GM12878 (cell line): ENCODE data around the gene TSEN34. TPM values are rescaled to one million over a fixed set of nuclear protein-coding genes. Genes with fewer than 3 reads are reported as not detected.

Experiments
- ATAC-seq: fragments of 200-7000 bp; cut with Tn5 transposase; 3 replicates; pipeline ENCODE4 v1.9.1; 2020; ENCODE audit warnings: mild to moderate bottlenecking, moderate library complexity
- BruUV-seq: library from RNA; stranded (reverse); fragments of 400-500 nt; replicated peaks from 2 replicates; lab custom pipeline; 2021; lab: Mats Ljungman, UMichigan
- CTCF ChIA-PET: fragments of 300-600 bp; sonication (Branson Sonifier 250); formaldehyde crosslinking; extraction: SDS; loops from one replicate; lab custom pipeline; 2021; ENCODE audit warnings: inconsistent platforms; lab: Yijun Ruan, JAX
- POLR2A ChIA-PET: fragments of 350-600 bp; formaldehyde crosslinking; extraction: SDS; loops from one replicate; lab custom pipeline; 2021; ENCODE audit warnings: inconsistent platforms; lab: Charles Lee
- RAD21 ChIA-PET: fragments of 300-600 bp; sonication (Branson Sonifier 250); formaldehyde crosslinking; loops from one replicate; lab custom pipeline; 2023; ENCODE audit warnings: antibody characterized with exemption; ENCODE audit not compliant: unreplicated experiment; lab: Charles Lee
- SMC1A ChIA-PET: fragments of 300-600 bp; sonication (Branson Sonifier 250); formaldehyde crosslinking; loops from one replicate; lab custom pipeline; 2023; ENCODE audit not compliant: unreplicated experiment, uncharacterized antibody; lab: Charles Lee
- DNase-seq: peaks from one replicate; pipeline ENCODE4 v3.0.0-alpha.2; 2011; ENCODE audit warnings: low read depth, low spot score
- FAIRE-seq: peaks from 3 replicates; lab custom pipeline; 2011; peaks lifted over from hg19 to GRCh38; lab: Jason Lieb, UNC
- H2AFZ ChIP-seq: 2 replicates; pipeline ENCODE4 v1.6.0; 2011; ENCODE audit warnings: low read depth, low read length, control low read depth; ENCODE audit not compliant: control insufficient read depth
- H3K27ac ChIP-seq: 2 replicates; pipeline ENCODE4 v1.5.1; 2011; ENCODE audit warnings: control low read depth; ENCODE audit not compliant: control insufficient read depth, insufficient read depth
- H3K27me3 ChIP-seq, 2 experiments: replicated peaks in 1 of 2; 2 replicates each; pipeline versions ENCODE4 v1.6.0 to v1.6.1; 2011; ENCODE audit warnings: low read length in 1 of 2; ENCODE audit not compliant: control insufficient read depth in 2 of 2, insufficient read depth in 2 of 2
- H3K36me3 ChIP-seq, 2 experiments: 2 replicates each; pipeline ENCODE4 v1.5.1; 2011; ENCODE audit warnings: low read length in 1 of 2; ENCODE audit not compliant: control insufficient read depth in 2 of 2, insufficient read depth in 2 of 2
- H3K4me1 ChIP-seq: 2 replicates; pipeline ENCODE4 v1.6.1; 2011; ENCODE audit warnings: mild to moderate bottlenecking, low read length, moderate library complexity, mixed read lengths; ENCODE audit not compliant: control insufficient read depth, insufficient read depth
- H3K4me2 ChIP-seq: 2 replicates; pipeline ENCODE4 v1.6.0; 2011; ENCODE audit warnings: control low read depth; ENCODE audit not compliant: control insufficient read depth, insufficient read depth
- H3K4me3 ChIP-seq: fragments of 200-600 bp; sonication (generic); 2 replicates; pipeline ENCODE4 v1.5.1; 2016
- H3K79me2 ChIP-seq: 2 replicates; pipeline ENCODE4 v1.6.0; 2011; ENCODE audit warnings: low read length; ENCODE audit not compliant: control insufficient read depth, insufficient read depth
- H3K9ac ChIP-seq: 2 replicates; pipeline ENCODE4 v1.8.0; 2011; ENCODE audit warnings: low read length, control low read depth, mixed read lengths; ENCODE audit not compliant: control insufficient read depth, insufficient read depth
- H3K9me3 ChIP-seq: replicated peaks from 3 replicates; pipeline ENCODE4 v1.5.1; 2011; ENCODE audit warnings: mild to moderate bottlenecking, low read length; ENCODE audit not compliant: control insufficient read depth, insufficient read depth
- H4K20me1 ChIP-seq: 2 replicates; pipeline ENCODE4 v1.6.0; 2011; ENCODE audit not compliant: control insufficient read depth, insufficient read depth
- BCL11A ChIP-seq: IDR thresholded peaks from 2 replicates; pipeline ENCODE4 v1.6.1; 2011; ENCODE audit warnings: low read depth, low read length
- HDAC2 ChIP-seq: fragments of 200-600 bp; sonication (generic); IDR thresholded peaks from 2 replicates; pipeline ENCODE4 v1.6.1; 2017
- MLLT1 ChIP-seq: fragments of 450-650 bp; IDR thresholded peaks from 2 replicates; pipeline ENCODE4 v1.6.1; 2016; ENCODE audit warnings: mild to moderate bottlenecking
- NBN ChIP-seq: fragments of 450-650 bp; IDR thresholded peaks from 2 replicates; pipeline ENCODE4 v1.6.1; 2016
- PAX8 ChIP-seq: fragments of 450-650 bp; IDR thresholded peaks from 2 replicates; pipeline ENCODE4 v1.6.1; 2017; ENCODE audit warnings: mild to moderate bottlenecking, moderate library complexity
- POLR2A ChIP-seq: IDR thresholded peaks from 2 replicates; pipeline ENCODE4 v1.6.1; 2011; ENCODE audit warnings: low read depth, mild to moderate bottlenecking, low read length
- RFX5 ChIP-seq: IDR thresholded peaks from 2 replicates; pipeline ENCODE4 v1.6.1; 2011; ENCODE audit warnings: low read depth, low read length, improper control_type of control experiment
- STAT3 ChIP-seq: IDR thresholded peaks from 2 replicates; pipeline ENCODE4 v1.6.1; 2011; ENCODE audit warnings: low read depth, low read length, improper control_type of control experiment
- TCF12 ChIP-seq: IDR thresholded peaks from 2 replicates; pipeline ENCODE4 v1.6.1; 2011; ENCODE audit warnings: low read depth, mild to moderate bottlenecking, low read length
- ZBTB11 ChIP-seq: fragments of 450-650 bp; formaldehyde crosslinking; IDR thresholded peaks from 2 replicates; pipeline ENCODE4 v1.5.0; 2022; ENCODE audit warnings: mild to moderate bottlenecking, missing genetic modification characterization
- WGBS: methylation state at CpG from one replicate; pipeline ENCODE4 v1.1.6; 2016; ENCODE audit warnings: low lambda C conversion rate; ENCODE audit not compliant: insufficient replicate concordance, insufficient coverage; ENCODE audit errors: missing lambda C conversion rate; 5-methylcytosine and 5-hydroxymethylcytosine counted together
- in situ Hi-C: fragments of 300-500 bp; cut with MboI; formaldehyde crosslinking; loops from 9 replicates; pipeline ENCODE4 v1.14.3; 2018; ENCODE audit warnings: mixed read lengths
- intact Hi-C: fragments of 100-400 bp; cut with micrococcal nuclease; formaldehyde crosslinking; loops from one replicate; pipeline ENCODE4 v1.14.2; 2022; ENCODE audit not compliant: unreplicated experiment
- polyA plus RNA-seq, 11 experiments: library from polyadenylated mRNA; depleted of rRNA in 4 of 11; unstranded in 6 of 11; stranded (reverse) in 5 of 11; fragments of >200 nt; fragmentation: Nextera tagmentation in 4 of 11; fragmentation: Illumina TruSeq in 1 of 11; extraction: Ambion mirVana in 4 of 11; extraction: Trizol in 1 of 11; gene quantifications; 1 replicate in 1 of 11; 2 replicates in 10 of 11; pipeline versions ENCODE4 v1.2.1 to v1.2.3, GENCODE V29; 2011 to 2016; ENCODE audit warnings: inconsistent platforms in 2 of 11, missing spikeins in 2 of 11, low read depth in 1 of 11
- total RNA-seq, 4 experiments: library from RNA; depleted of rRNA in 3 of 4; stranded (reverse); fragments of >200 nt in 3 of 4; fragmentation: Illumina TruSeq in 1 of 4; extraction: Trizol in 1 of 4; gene quantifications; 2 replicates each; pipeline versions ENCODE4 v1.2.1 to v1.2.3, GENCODE V29; 2013 to 2021
- TF ChIP-seq, protein P1 (sequence below): fragments of 450-650 bp; IDR thresholded peaks from 2 replicates; pipeline ENCODE4 v1.6.1; 2018; ENCODE audit warnings: mild to moderate bottlenecking, low read depth, moderate library complexity; ENCODE audit not compliant: partially characterized antibody
- TF ChIP-seq, protein P2 (sequence below): fragments of 450-650 bp; conservative IDR thresholded peaks from 2 replicates; pipeline ENCODE4 v1.6.1; 2017; ENCODE audit warnings: mild to moderate bottlenecking, moderate library complexity
- TF ChIP-seq, protein P3 (sequence below): fragments of 150-350 bp; IDR thresholded peaks from 2 replicates; pipeline ENCODE4 v1.6.1; 2014; ENCODE audit warnings: mild to moderate bottlenecking, low read depth, low read length

TSEN34 gene
- total and polyA plus RNA-seq, 10 of the 15 experiments (the other 5 are each of a cell fraction or from before 2014, with no cell fraction given), result 1.0 to 35.9 (median 16.8) TPM

GRCh38 chr19:54183431-54183830 lies 7.7 kb upstream of the TSEN34 start (continued):
- TF ChIP-seq, protein P1, sequence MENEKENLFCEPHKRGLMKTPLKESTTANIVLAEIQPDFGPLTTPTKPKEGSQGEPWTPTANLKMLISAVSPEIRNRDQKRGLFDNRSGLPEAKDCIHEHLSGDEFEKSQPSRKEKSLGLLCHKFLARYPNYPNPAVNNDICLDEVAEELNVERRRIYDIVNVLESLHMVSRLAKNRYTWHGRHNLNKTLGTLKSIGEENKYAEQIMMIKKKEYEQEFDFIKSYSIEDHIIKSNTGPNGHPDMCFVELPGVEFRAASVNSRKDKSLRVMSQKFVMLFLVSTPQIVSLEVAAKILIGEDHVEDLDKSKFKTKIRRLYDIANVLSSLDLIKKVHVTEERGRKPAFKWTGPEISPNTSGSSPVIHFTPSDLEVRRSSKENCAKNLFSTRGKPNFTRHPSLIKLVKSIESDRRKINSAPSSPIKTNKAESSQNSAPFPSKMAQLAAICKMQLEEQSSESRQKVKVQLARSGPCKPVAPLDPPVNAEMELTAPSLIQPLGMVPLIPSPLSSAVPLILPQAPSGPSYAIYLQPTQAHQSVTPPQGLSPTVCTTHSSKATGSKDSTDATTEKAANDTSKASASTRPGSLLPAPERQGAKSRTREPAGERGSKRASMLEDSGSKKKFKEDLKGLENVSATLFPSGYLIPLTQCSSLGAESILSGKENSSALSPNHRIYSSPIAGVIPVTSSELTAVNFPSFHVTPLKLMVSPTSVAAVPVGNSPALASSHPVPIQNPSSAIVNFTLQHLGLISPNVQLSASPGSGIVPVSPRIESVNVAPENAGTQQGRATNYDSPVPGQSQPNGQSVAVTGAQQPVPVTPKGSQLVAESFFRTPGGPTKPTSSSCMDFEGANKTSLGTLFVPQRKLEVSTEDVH, result no peak
- TF ChIP-seq POLR2A (no peak), ZBTB11 (CRISPR knock-in tag) (no peak)
- TF ChIP-seq, all 136 proteins: peak for 0

GRCh38 chr19:54186351-54186750 lies 4.8 kb upstream of the TSEN34 start:
- Histone ChIP-seq H3K4me1 (peaks cover 7% of the 10 kb centered on the region), H3K36me3 (no peaks in the 10 kb centered on the region), H3K4me3 (no peak overlapping the region), H3K4me2 (no peak overlapping the region), H3K9ac (no peak overlapping the region), H3K9me3 (no peaks in the 10 kb centered on the region), H3K79me2 (peaks cover 8% of the 10 kb centered on the region), H3K27me3 (no peaks in the 10 kb centered on the region), H3K27ac (no peak overlapping the region), H2AFZ (no peak overlapping the region), H4K20me1 (no peaks in the 10 kb centered on the region)
- in situ Hi-C loops, result no loop called here
- SMC1A ChIA-PET, result no interaction called here
- BruUV-seq, result TSS peak; percentile 37
- ATAC-seq (no peak), FAIRE-seq (no peak), DNase-seq (no peak)
- CTCF ChIA-PET, result interaction anchor here (3.9 kb wide), 1 partner anchor 46 kb away, joined by 17 read pairs; no protein-coding TSS in a partner anchor
- RAD21 ChIA-PET, result no interaction called here
- 89% methylated on average over 8 of the region's 8 CpGs for WGBS
- POLR2A ChIA-PET, result no interaction called here
- intact Hi-C loops, result no loop called here
- TF ChIP-seq, protein P2, sequence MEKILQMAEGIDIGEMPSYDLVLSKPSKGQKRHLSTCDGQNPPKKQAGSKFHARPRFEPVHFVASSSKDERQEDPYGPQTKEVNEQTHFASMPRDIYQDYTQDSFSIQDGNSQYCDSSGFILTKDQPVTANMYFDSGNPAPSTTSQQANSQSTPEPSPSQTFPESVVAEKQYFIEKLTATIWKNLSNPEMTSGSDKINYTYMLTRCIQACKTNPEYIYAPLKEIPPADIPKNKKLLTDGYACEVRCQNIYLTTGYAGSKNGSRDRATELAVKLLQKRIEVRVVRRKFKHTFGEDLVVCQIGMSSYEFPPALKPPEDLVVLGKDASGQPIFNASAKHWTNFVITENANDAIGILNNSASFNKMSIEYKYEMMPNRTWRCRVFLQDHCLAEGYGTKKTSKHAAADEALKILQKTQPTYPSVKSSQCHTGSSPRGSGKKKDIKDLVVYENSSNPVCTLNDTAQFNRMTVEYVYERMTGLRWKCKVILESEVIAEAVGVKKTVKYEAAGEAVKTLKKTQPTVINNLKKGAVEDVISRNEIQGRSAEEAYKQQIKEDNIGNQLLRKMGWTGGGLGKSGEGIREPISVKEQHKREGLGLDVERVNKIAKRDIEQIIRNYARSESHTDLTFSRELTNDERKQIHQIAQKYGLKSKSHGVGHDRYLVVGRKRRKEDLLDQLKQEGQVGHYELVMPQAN, result no peak
- TF ChIP-seq, protein P3, sequence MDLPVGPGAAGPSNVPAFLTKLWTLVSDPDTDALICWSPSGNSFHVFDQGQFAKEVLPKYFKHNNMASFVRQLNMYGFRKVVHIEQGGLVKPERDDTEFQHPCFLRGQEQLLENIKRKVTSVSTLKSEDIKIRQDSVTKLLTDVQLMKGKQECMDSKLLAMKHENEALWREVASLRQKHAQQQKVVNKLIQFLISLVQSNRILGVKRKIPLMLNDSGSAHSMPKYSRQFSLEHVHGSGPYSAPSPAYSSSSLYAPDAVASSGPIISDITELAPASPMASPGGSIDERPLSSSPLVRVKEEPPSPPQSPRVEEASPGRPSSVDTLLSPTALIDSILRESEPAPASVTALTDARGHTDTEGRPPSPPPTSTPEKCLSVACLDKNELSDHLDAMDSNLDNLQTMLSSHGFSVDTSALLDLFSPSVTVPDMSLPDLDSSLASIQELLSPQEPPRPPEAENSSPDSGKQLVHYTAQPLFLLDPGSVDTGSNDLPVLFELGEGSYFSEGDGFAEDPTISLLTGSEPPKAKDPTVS, result no peak
- TF ChIP-seq NBN (no peak), RFX5 (no peak), BCL11A (no peak), PAX8 (no peak), STAT3 (no peak), TCF12 (no peak), HDAC2 (no peak), MLLT1 (no peak)
